Smooth muscle cell (in vitro differentiated cells): ENCODE measurements around the gene STRIT1. TPM values are rescaled to one million over a fixed set of nuclear protein-coding genes. Genes with fewer than 3 reads are reported as not detected.
"Not testable (repeated sequence)": the region's sequence is repeated elsewhere in the genome, so short reads cannot be mapped to it uniquely, and the experiment has no call there.

Experiments used
- DNase-seq: peaks from one replicate; lab custom pipeline; 2025; ENCODE audit not compliant: unreplicated experiment; lab: John Stamatoyannopoulos, UW
- H2AFZ ChIP-seq: fragments of 200-600 bp; sonication (generic); 2 replicates; pipeline ENCODE4 v1.6.0; 2016; ENCODE audit warnings: antibody characterized with exemption, low read depth, mild to moderate bottlenecking
- H3F3A ChIP-seq: fragments of 200-600 bp; sonication (generic); 2 replicates; pipeline ENCODE4 v1.6.0; 2017; ENCODE audit warnings: antibody characterized with exemption, low read depth
- H3K27ac ChIP-seq: fragments of 200-600 bp; sonication (generic); 2 replicates; pipeline ENCODE4 v1.5.1; 2016; ENCODE audit warnings: low read depth, mild to moderate bottlenecking
- H3K27me3 ChIP-seq: fragments of 200-600 bp; sonication (generic); 2 replicates; pipeline ENCODE4 v1.6.1; 2016; ENCODE audit warnings: low read depth, mild to moderate bottlenecking
- H3K36me3 ChIP-seq: fragments of 200-600 bp; sonication (generic); 2 replicates; pipeline ENCODE4 v1.5.1; 2016; ENCODE audit warnings: low read depth
- H3K4me1 ChIP-seq: fragments of 200-600 bp; sonication (generic); 2 replicates; pipeline ENCODE4 v1.5.1; 2016; ENCODE audit warnings: low read depth
- H3K4me2 ChIP-seq: fragments of 200-600 bp; sonication (generic); 2 replicates; pipeline ENCODE4 v1.6.0; 2016; ENCODE audit warnings: mild to moderate bottlenecking
- H3K4me3 ChIP-seq: fragments of 200-600 bp; sonication (generic); 2 replicates; pipeline ENCODE4 v1.5.1; 2016; ENCODE audit warnings: mild to moderate bottlenecking
- H3K79me2 ChIP-seq: fragments of 200-600 bp; sonication (generic); 2 replicates; pipeline ENCODE4 v1.6.0; 2016; ENCODE audit warnings: low read depth, mild to moderate bottlenecking
- H3K9ac ChIP-seq: fragments of 200-600 bp; sonication (generic); 2 replicates; pipeline ENCODE4 v1.6.0; 2016; ENCODE audit warnings: low read depth
- H3K9me3 ChIP-seq: fragments of 200-600 bp; sonication (generic); replicated peaks from 2 replicates; pipeline ENCODE4 v1.5.1; 2016; ENCODE audit warnings: low read depth
- H4K20me1 ChIP-seq: fragments of 200-600 bp; sonication (generic); 2 replicates; pipeline ENCODE4 v1.6.0; 2016; ENCODE audit warnings: low read depth
- CTCF ChIP-seq: fragments of 200-600 bp; sonication (generic); IDR thresholded peaks from 2 replicates; pipeline ENCODE4 v1.5.1; 2017; ENCODE audit warnings: borderline replicate concordance, mild to moderate bottlenecking, antibody characterized with exemption; ENCODE audit not compliant: insufficient read depth, poor library complexity, severe bottlenecking
- WGBS: methylation state at CpG from one replicate; pipeline ENCODE4 v1.1.7; 2016; ENCODE audit warnings: low lambda C conversion rate; 5-methylcytosine and 5-hydroxymethylcytosine counted together
- polyA plus RNA-seq: library from polyadenylated mRNA; unstranded; fragments of >200 nt; fragmentation: Nextera tagmentation; extraction: Ambion mirVana; gene quantifications from 2 replicates; pipeline ENCODE4 v1.2.1, GENCODE V29; 2016
- total RNA-seq: library from RNA; depleted of rRNA; stranded (reverse); fragments of >200 nt; gene quantifications from 2 replicates; pipeline ENCODE4 v1.2.3, GENCODE V29; 2014

The STRIT1 gene
- total and polyA plus RNA-seq, 2 experiments from 2014 or later = not detected

- TF ChIP-seq CTCF = no peak
- H3K27ac ChIP-seq = peak overlapping the region; percentile 89
- no peaks in the 10 kb centered on the region for H3K27me3 ChIP-seq
- no peaks in the 10 kb centered on the region for H3K9me3 ChIP-seq
- H3K4me3 ChIP-seq = no peak overlapping the region
- H3K79me2 ChIP-seq = no peaks in the 10 kb centered on the region
- no peak overlapping the region for H3K4me2 ChIP-seq
- H3K36me3 ChIP-seq = no peaks in the 10 kb centered on the region
- no peaks in the 10 kb centered on the region for H4K20me1 ChIP-seq
- no peak overlapping the region for H2AFZ ChIP-seq
- no peaks in the 10 kb centered on the region for H3K4me1 ChIP-seq
- 88% methylated on average over 1 of the region's 1 CpG for WGBS
- DNase-seq = no peak
- H3F3A ChIP-seq = no peaks in the 10 kb centered on the region
- H3K9ac ChIP-seq = no peak overlapping the region
Observed at GRCh38 chr3:155271343-155271613, 22.2 kb downstream of the STRIT1 start.

GRCh38 chr3:155270485-155271342 lies 22.8 kb downstream of the STRIT1 start:
- Histone ChIP-seq H3K4me2 (peak overlapping the region; percentile 60), H4K20me1 (no peaks in the 10 kb centered on the region), H3K9ac (peak overlapping the region; percentile 10), H3K4me3 (no peak overlapping the region), H3K9me3 (no peaks in the 10 kb centered on the region), H3F3A (no peaks in the 10 kb centered on the region), H3K4me1 (no peaks in the 10 kb centered on the region), H2AFZ (peak overlapping the region; percentile 65), H3K36me3 (no peaks in the 10 kb centered on the region), H3K27me3 (no peaks in the 10 kb centered on the region), H3K27ac (peak overlapping the region; percentile 89), H3K79me2 (no peaks in the 10 kb centered on the region)
- DNase-seq = no peak
- WGBS = 64% methylated on average over 8 of the region's 8 CpGs
- TF ChIP-seq CTCF = no peak

- Histone ChIP-seq H3K79me2 (no peaks in the 10 kb centered on the region), H3K36me3 (no peaks in the 10 kb centered on the region), H3K9ac (peak overlapping the region; percentile 10), H2AFZ (peak overlapping the region; percentile 65), H3K4me2 (peak overlapping the region; percentile 60), H3K9me3 (no peaks in the 10 kb centered on the region), H3K27ac (peak overlapping the region; percentile 89), H3K4me1 (no peaks in the 10 kb centered on the region), H3K4me3 (no peak overlapping the region), H3K27me3 (no peaks in the 10 kb centered on the region), H4K20me1 (no peaks in the 10 kb centered on the region), H3F3A (no peaks in the 10 kb centered on the region)
- no peak for TF ChIP-seq CTCF
- 79% methylated on average over 3 of the region's 3 CpGs for WGBS
- DNase-seq = no peak
Observed at GRCh38 chr3:155270063-155270462, 23.4 kb downstream of the STRIT1 start.

- H3K9me3 ChIP-seq, H2AFZ ChIP-seq, DNase-seq, H3K4me1 ChIP-seq, H3K4me2 ChIP-seq, H3K27me3 ChIP-seq, H3F3A ChIP-seq, H3K79me2 ChIP-seq, H3K27ac ChIP-seq, H3K4me3 ChIP-seq, H4K20me1 ChIP-seq, H3K36me3 ChIP-seq, H3K9ac ChIP-seq: not testable (repeated sequence)
- WGBS = 90% methylated on average over 2 of the region's 2 CpGs
Observed at GRCh38 chr3:155262855-155263254, 30.6 kb downstream of the STRIT1 start.
